SK-MEL-5 (cell line): ENCODE data around the gene AFAP1L2. TPM values are rescaled to one million over a fixed set of nuclear protein-coding genes. Genes with fewer than 3 reads are reported as not detected.

Source experiments
- DNase-seq: peaks from one replicate; pipeline ENCODE4 v3.0.0-alpha.2; 2016; ENCODE audit warnings: low read depth, low spot score
- in situ Hi-C: cut with HindIII; loops from 2 replicates; pipeline ENCODE4 v1.10.0; 2016; ENCODE audit warnings: low sequenced_read_pairs, high pct_unique_total_duplicates, low pct_unique_long_range_greater_than_20kb
- total RNA-seq: library from RNA; depleted of rRNA; stranded (reverse); fragments of >200 nt; shearing (Covaris generic); gene quantifications from 2 replicates; pipeline ENCODE4 v1.2.3, GENCODE V29; 2014

The AFAP1L2 gene
- total RNA-seq, 1 experiment from 2014 or later = 1.0 TPM

DNA sequence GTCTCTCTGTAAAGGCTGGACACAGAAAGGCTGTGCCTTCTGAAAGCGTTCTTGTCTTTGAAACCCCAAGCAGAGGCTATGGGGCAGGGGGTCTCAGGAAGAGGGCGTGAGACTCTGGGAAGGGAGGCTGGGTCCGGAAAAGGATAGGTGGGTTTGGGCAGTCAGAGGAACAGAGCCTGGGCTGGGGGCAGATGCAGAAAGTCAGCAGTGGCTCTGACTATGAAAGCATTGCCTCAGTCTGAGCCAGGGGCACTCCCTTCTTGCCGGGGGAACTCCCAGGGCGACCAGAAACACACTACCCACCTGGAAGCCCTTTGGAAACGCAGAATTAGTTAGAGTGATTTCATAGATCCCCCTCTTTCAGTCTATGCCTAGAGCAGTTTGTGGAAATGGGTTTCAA lies 93.3 kb downstream of the AFAP1L2 start:
- DNase-seq = no peak
- in situ Hi-C loops = no loop called here

DNA sequence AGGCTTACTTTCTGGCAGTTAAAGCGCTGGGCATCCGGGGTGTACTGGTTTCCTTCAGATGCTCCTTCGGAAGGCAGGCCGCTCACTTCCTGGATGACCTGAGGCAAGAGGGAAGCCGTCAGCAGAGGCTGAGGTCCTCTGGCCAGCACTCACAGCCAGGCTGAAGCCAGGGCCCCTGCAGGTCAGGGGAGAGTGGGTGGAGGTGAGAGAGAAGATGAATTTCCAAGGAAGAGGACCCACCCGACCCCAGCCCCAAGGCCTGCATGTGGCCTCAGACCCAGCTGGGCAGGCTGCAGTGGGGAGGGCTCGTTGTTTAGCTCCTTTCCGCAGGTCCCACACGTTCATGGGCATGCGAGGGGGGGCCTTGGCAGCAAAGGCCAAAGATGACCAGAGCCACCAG lies 94.0 kb downstream of the AFAP1L2 start:
- in situ Hi-C loops = no loop called here
- DNase-seq = no peak

DNA sequence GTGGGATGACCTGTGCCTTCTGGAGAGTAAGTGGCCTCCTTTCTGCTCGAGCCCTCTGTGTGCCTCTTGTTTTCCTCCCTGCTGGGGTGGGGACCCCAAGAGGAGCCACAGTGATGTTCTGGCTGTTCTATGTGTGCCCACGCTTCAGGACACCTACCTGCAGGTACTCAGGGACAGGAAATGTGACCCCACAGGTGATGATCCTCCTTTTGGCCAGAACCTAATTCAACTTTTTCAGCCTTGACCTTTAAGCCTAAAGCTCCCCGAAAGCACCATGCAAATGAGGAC lies 95.0 kb downstream of the AFAP1L2 start:
- DNase-seq = no peak
- in situ Hi-C loops = no loop called here

DNA sequence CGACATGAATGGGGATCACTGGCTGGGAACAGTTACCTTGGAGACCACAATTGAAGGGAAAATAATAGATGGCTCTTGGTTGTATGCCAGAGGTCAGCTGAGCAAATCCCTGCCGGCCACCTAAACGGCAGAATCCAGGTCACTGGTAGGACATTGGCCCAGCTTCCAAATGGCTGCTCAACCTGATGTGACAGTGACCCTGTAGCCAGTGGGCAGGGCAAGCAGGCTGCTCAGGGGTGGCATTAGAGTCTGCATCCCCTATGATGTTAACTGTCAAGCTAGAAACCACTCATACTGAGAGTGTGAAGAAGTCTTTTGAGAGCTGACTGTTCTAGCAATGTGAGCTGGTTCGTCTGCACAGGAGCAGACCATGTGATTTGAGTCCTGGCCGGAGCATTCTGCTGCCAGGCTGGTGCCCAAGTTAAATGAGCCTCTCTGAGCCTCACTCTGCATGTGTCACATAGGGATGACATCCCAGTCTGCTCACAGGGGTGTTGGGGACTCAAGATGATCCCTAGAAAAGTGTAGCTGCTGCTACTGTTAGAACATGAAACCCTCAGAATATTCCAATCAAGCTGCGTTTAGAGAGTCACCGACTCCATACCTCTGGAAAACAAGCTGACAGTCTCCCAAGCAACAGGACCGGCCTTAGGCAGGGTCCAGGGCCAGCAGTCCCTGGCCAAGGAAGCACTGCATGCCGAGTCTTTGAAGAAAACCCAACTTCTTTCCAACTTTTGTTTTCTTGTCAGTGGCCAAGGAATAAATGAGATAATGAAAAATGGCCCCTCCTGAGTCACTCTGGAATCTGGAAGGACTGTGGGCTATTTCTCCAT lies 95.6 kb downstream of the AFAP1L2 start:
- in situ Hi-C loops = no loop called here
- no peak for DNase-seq

DNA sequence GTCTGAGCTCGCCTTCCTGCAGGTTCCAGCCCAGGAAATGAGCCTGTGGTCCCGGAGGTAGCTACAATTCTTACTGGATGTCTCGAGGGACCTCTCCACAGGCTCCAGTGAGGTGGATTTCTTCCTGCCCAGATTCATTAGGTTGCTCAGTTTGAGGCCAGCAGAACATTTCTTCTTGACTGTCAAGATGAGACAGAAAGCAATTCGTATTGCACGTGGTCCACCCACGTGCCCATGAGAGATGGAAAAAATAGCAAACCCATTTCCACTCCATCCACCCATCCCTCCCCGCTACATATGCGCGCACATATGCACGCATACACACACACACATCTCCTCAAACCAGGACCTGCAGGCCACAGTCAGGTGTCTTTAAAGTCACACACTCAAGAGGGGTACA lies 96.6 kb downstream of the AFAP1L2 start:
- in situ Hi-C loops = no loop called here
- no peak for DNase-seq

DNA sequence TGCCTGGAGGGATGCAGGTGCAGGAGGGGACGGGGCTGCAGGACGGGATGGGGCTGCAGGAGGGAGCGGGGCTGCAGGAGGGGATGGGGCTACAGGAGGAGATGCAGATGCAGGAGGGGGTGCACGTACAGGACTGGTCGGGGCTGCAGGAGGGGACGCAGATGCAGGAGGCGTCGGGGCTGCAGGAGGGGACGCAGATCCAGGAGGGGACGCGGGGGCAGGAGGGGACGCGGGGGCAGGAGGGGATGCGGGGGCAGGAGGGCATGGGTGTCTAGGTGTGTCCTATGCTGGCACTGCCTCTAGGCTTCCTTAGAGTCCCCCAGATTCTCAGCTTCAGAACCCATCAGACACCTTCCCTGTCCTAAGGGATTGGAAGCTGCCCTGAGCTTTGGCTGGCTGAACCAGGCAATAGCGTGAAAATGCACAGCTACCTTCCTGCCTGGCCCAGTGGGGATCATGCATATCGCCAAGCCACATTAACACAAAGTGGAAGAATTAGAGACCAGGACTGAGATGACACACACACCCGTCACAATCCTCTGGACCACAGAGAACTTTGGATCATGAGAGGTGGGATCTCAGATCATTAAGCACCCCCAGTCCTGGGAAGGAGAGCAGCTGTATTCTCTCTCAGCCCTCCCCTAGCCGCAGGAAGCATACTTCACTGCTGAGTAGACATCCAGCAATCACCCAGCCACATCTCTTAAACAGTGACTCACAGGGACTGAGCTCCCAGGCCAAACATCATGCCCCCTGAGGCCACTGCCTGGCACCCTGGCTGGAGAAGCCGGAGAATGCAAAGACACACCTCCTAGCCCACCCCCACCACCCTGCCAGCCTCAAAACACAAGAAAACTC lies 98.0 kb downstream of the AFAP1L2 start:
- no peak for DNase-seq
- in situ Hi-C loops = no loop called here

DNA sequence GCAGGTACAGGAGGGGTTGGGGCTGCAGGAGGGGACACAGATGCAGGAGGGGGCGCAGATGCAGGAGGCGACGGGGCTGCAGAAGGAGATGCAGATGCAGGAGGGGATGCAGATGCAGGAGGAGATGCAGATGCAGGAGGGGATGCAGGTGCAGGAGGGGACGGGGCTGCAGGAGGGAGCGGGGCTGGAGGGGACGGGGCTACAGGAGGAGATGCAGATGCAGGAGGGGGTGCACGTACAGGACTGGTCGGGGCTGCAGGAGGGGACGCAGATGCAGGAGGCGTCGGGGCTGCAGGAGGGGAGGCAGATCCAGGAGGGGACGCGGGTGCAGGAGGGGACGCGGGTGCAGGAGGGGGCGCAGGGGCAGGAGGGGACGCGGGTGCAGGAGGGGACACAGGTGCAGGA lies 98.8 kb downstream of the AFAP1L2 start:
- no peak for DNase-seq
- in situ Hi-C loops = no loop called here

DNA sequence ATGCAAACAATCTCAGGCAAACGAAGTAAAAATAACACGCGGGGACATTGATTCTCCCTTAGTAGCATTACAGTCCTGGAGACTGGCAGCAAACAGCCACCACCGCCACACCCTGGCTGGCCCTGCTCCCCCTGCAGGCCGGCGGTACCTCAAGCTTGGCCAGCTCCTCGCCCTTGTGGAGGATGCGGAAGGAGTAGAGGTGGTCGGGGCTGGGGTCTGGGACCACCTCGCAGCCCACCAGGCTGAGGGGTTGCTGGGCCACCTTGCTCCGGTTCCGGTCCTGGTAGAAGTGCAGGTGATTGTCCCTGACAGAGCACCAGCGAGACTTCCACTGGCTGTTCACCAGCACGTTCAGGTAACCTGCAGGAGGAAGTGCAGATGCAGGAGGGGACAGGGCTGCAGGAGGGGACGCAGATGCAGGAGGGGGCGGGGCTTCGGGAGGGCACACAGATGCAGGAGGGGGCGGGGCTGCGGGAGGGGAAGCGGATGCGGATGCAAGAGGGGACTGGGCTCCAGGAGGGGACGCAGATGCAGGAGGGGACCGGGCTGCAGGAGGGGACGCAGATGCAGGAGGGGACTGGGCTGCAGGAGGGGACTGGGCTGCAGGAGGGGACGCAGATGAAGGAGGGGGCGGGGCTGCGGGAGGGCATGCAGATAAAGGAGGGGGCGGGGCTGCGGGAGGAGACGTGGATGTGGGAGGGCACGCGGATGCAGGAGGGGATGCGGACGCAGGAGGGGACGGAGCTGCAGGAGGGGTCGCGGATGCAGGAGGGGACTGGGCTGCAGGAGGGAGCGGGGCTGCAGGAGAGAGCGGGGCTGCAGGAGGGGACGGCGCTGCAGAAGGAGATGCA lies 99.5 kb downstream of the AFAP1L2 start:
- in situ Hi-C loops = no loop called here
- peak; percentile 30 for DNase-seq

DNA sequence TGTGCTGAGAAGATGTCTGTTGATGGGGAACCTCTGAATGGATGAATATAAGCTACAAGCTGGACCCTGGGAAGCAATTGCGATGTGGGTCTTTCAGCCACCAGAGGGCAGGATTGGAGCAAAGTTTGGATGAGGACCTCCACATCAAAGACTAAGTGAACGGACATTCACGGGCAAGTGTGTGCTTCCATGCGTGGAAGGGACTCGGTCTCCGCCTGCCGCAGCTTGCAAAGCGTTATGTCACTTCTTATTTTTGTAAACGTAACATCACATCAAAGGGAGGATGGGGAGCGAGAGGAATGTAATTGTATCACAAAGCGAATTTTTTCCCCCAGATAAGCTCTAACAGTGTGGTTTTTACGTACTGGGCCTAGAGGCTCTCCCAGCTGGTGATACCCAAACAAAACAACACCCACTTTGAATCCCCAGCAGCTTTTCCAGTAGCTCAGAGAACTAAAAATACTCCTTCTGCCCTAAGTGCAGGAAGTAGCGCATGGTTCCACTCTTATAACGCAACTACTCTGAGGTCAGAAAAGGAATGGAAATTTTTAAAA lies 100.2 kb downstream of the AFAP1L2 start:
- in situ Hi-C loops = no loop called here
- peak; percentile 85 for DNase-seq

DNA sequence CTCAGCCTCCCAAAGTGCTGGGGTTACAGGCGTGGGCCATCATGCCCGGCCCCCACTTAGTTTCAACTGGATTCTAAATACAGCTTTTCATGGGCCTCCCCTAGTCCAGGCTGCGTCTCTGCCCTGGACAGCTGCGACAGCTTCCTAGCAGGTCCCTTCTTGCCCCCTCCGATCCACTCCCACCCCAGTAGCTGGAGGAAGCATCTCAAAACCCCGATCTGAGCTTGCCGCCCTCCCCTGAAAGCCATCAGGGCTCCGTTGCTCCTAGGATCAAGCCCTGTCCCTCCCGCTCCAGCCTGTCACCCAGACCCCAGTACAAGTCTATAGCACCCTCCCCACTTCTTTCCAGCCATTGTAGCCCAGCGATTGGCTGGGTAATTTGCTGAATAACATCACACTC lies 100.7 kb downstream of the AFAP1L2 start:
- DNase-seq = no peak
- in situ Hi-C loops = no loop called here

DNA sequence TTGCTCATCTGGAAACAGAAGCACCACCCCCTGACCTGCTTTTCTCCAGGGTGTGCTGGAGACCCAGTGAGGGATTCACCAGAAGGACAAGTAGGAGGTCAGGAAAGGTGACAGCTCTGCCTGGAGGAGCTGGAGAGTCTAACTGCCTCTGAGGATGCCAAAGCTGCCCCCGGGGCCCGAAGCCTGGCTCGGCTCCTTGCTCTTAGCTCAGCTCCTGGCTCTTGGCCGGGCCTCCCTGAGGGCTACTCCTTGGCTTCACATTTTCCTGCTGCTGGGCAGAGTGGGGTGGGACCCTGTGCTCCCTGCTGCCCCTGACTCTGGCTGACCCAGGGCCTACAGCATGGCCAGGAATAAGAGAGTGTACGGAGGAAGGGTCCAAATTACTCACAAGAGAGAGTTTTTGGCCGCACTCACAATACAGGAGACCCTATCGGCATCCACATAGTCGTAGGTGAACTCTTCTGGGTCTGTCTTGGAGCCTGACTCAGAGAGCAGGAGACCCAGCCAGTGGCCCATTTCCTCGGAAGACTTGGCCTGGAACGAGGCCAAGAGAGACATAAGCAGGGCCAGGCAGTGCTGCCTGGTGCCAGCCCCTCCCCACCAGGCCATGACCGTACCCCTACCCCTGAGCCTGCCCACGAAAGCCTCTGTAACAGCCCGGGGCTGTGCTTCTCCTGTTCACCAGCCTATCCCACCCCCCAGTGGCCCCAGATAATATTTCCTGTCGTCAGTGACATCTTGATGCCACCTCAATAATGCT lies 102.2 kb downstream of the AFAP1L2 start:
- no peak for DNase-seq
- in situ Hi-C loops = no loop called here

DNA sequence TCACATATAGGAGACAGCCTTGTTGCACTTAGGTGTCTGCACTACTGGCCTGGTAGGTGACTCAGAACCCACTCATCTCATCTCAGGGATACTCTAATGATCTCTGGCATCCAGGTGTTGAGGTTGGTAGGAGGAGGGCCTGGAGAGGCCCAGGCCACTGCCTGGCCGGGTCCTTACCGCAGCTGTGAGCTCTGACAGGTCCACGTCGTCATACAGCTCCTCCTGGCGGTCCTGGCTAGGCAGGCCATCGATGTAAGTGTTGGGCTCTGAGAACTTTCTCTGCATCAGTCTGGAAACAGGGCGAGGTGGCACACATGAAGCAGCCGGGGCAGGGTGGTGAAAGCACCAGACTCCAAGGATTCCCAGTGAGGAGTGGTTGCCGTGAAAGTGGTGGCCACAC lies 103.1 kb downstream of the AFAP1L2 start:
- DNase-seq = peak; percentile 14
- in situ Hi-C loops = no loop called here

DNA sequence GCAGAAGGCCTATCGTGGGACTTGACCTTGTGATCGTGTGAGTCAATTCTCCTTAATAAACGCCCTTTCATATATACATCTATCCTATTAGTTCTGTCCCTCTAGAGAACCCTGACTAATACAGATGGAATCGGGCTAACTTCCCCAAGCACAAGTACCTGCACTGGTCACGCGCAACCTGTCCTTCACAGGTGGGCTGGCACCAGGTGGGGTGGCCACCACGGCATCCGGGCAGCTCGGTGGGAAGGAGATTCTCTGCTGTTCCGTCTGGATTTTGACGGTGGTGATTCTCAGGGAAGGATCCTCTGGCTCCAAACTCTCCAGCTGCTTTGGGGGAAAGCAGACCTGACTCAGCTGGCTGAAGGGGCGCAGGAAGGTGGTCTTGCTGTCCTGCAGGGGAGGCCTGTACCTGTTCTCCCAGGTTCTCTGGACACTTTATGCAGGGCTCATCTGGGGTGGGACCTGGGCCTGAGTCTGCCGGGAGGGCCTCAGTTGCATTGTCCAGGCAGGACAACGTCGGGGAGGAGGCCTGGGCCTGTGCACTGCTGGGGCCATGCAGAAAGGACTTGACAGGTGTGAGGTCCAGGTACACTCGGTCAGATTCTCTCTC lies 104.2 kb downstream of the AFAP1L2 start:
- in situ Hi-C loops = no loop called here
- DNase-seq = no peak

DNA sequence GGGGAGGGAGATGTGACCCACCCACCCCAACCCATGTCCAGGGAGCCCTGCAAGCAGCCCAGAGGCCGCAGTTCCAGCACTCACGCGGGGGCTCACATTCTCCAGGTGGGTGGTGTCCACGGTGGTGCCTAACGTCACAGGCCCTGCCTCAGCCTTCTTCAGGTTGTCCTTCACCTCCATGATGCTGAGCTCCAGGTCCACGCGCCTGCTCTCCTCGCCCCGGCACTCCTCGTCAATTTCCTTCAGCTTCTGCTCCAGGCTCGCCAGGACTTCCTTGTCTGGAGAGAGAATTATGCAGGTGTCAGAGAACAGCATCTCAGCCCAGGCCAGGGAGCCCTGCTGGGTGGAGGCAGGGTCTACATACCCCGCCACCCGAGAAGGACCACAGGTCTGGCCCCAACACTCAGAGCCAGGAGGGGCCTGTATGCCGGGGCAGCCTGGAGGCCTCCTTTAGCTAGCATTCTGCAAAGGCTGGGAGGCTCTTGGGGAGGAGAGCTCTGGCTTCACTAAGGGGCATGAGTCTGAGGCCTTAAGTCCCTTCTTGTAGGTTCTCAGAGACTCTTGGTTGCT lies 107.1 kb downstream of the AFAP1L2 start:
- in situ Hi-C loops = no loop called here

DNA sequence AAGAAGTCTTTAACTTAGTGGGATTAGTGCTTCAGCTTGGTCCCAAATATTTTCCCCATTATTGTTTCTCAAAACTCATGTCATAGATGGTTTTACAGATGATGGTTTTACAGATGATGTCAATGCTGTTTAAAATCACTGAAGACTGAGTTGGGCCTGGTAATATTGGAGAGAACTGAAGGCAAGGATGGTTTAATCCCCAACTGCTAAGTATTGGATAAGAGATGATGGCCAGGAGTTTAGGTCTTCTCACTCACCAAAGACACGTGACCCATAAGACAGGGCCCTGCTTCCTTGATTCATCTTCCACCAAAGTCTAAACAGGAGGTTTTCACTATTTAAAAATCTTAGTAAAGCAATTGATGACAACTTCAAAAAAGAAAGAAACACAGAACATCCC lies 108.9 kb downstream of the AFAP1L2 start:
- in situ Hi-C loops = no loop called here
- DNase-seq = no peak

More for the DNA sequence above, 107.1 kb downstream of the AFAP1L2 start:
- no peak for DNase-seq

DNA sequence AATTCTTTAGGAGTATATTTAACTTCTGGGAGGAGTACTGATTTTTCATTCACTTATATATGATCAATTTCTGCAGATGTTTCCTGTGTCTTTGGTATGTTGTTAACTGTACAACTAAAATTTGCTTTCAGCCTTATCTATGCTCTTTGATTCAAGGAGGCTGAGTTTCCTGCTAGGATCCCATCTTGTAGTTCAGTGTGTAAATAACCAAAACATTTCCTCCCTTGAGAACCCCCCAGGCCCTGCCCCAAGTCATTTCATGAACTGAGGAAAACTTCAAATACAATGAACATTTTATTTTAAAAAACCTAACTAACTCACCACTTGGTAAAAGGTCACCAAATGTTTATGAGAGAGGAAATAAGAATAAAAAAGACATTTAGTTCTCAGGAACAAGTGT lies 109.8 kb downstream of the AFAP1L2 start:
- in situ Hi-C loops = no loop called here

DNA sequence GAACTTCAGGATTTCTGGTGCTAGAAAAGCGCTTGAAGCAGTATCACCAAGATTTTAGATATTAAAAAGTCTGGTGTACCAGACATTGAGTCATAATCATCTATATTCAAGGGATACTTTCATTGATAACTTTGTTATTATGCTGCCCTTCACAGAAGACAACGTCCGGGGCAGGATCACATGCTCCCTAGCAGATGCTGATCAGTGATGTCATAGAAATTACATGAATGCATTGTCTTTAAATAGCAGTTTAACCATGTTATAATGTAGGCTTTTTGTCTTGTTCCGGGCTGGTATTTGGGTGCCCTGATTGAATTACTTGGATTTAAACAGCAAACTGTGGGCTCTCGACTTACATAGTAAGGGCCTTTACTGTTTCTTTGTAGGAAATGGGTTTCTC lies 111.2 kb downstream of the AFAP1L2 start:
- in situ Hi-C loops = no loop called here
- DNase-seq = peak; percentile 39

More for the DNA sequence above, 109.8 kb downstream of the AFAP1L2 start:
- peak; percentile 4 for DNase-seq
